Measurements from ENCODE around the gene PNPLA3. TPM values are rescaled to one million over a fixed set of nuclear protein-coding genes. Genes with fewer than 3 reads are reported as not detected.

The PNPLA3 gene, protein sequence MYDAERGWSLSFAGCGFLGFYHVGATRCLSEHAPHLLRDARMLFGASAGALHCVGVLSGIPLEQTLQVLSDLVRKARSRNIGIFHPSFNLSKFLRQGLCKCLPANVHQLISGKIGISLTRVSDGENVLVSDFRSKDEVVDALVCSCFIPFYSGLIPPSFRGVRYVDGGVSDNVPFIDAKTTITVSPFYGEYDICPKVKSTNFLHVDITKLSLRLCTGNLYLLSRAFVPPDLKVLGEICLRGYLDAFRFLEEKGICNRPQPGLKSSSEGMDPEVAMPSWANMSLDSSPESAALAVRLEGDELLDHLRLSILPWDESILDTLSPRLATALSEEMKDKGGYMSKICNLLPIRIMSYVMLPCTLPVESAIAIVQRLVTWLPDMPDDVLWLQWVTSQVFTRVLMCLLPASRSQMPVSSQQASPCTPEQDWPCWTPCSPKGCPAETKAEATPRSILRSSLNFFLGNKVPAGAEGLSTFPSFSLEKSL
- 10 to 100 TPM; 48.1 to 52.6 TPM for total RNA-seq
- 30.0 TPM for polyA plus RNA-seq (2013, experiment 1 of 2)
- 34.4 TPM for polyA plus RNA-seq (2013, experiment 2 of 2)
- long read RNA-seq, experiment 1, partial matches to known transcripts = 0 of 14 reads
- long read RNA-seq, experiment 1, other reads (novel, unspliced or antisense) = 10 of 14 reads
- long read RNA-seq, experiment 2, transcript PNPLA3-201 (9 exons, 2,805 nt) = major isoform, 11 of 48 reads
- long read RNA-seq, experiment 2, partial matches to known transcripts = 12 of 48 reads
- long read RNA-seq, experiment 2, other reads (novel, unspliced or antisense) = 23 of 48 reads
- long read RNA-seq, experiment 3, transcript PNPLA3-203 (9 exons, 2,222 nt) = minor isoform, 8 of 178 reads
- long read RNA-seq, experiment 3, transcript PNPLA3-201 (9 exons, 2,805 nt) = major isoform, 109 of 178 reads
- long read RNA-seq, experiment 3, partial matches to known transcripts = 19 of 178 reads
- long read RNA-seq, experiment 3, other reads (novel, unspliced or antisense) = 42 of 178 reads
- long read RNA-seq, experiment 4, transcript PNPLA3-203 (9 exons, 2,222 nt) = minor isoform, 6 of 37 reads
- long read RNA-seq, experiment 4, transcript PNPLA3-201 (9 exons, 2,805 nt) = major isoform, 19 of 37 reads
- long read RNA-seq, experiment 4, partial matches to known transcripts = 3 of 37 reads
- long read RNA-seq, experiment 4, other reads (novel, unspliced or antisense) = 9 of 37 reads

DNA sequence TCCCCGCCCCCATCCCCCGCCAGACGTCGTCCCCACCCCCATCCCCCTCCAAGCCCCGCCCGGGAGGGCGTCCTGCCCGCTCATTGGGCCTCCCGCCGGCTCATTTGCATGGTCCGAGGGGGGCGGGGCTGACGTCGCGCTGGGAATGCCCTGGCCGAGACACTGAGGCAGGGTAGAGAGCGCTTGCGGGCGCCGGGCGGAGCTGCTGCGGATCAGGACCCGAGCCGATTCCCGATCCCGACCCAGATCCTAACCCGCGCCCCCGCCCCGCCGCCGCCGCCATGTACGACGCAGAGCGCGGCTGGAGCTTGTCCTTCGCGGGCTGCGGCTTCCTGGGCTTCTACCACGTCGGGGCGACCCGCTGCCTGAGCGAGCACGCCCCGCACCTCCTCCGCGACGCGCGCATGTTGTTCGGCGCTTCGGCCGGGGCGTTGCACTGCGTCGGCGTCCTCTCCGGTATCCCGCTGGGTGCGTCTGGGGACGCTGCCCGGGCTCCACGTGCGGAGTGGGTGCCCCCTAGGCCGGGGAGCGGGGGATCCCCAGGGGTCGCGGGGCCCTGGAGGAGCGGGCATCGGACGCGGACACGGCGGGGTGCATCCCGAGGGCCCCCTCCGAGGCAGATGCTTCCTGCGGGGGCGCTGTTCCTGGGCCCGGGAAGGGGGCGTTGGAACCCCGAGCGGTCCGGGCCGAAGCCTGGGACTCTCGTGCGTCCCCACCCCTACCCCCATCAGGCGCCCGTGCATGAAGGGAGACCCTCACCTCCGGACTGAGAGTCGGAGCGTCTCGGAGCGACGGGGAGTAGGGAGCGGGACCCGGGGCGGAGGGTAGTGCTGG is at the start of gene PNPLA3:
TSS of gene PNPLA3 (plus strand) at position 175 of the 834 bp plus-strand sequence. CDS start at position 282, 107 bp downstream.
- peak; percentile 99 for DNase-seq
- peak within 1 kb of the TSS; percentile 93 for H3K27ac Mint-ChIP-seq
- H3K27me3 Mint-ChIP-seq (ENCODE audit: insufficient read depth) = peaks cover 8% of the 10 kb centered on the region
- peaks cover 24% of the 10 kb centered on the region for H3K4me1 Mint-ChIP-seq
- peaks cover 21% of the 10 kb centered on the region for H3K36me3 Mint-ChIP-seq (ENCODE audit: low read depth)
- 0% methylated on average over 35 to 96 of the region's 100 CpGs for WGBS, 2 experiments (ENCODE audit: insufficient coverage in 1 of 2, insufficient read length in 1 of 2)
- Histone ChIP-seq H3K27ac (ENCODE audit: low read depth, low read length) (peak within 1 kb of the TSS; percentile 83), H3K4me3 (ENCODE audit: low read length) (peak within 1 kb of the TSS; percentile 87), H3K9ac (ENCODE audit: extremely low read depth, low read length, poor library complexity, severe bottlenecking) (peak within 1 kb of the TSS; percentile 82), H3K27me3 (ENCODE audit: control insufficient read depth, insufficient read depth, low read length, poor library complexity, severe bottlenecking) (no peaks in the 10 kb centered on the region), H3K36me3 (ENCODE audit: control insufficient read depth, insufficient read depth, low read length) (peaks cover 19% of the 10 kb centered on the region), H3K9me3 (ENCODE audit: control insufficient read depth, low read length) (no peaks in the 10 kb centered on the region), H3K4me1 (ENCODE audit: control insufficient read depth, insufficient read depth, low read length) (peaks cover 10% of the 10 kb centered on the region)
- H3K9me3 Mint-ChIP-seq = no peaks in the 10 kb centered on the region
- H3K4me3 Mint-ChIP-seq = peak within 1 kb of the TSS; percentile 85
- TF ChIP-seq, protein P1, sequence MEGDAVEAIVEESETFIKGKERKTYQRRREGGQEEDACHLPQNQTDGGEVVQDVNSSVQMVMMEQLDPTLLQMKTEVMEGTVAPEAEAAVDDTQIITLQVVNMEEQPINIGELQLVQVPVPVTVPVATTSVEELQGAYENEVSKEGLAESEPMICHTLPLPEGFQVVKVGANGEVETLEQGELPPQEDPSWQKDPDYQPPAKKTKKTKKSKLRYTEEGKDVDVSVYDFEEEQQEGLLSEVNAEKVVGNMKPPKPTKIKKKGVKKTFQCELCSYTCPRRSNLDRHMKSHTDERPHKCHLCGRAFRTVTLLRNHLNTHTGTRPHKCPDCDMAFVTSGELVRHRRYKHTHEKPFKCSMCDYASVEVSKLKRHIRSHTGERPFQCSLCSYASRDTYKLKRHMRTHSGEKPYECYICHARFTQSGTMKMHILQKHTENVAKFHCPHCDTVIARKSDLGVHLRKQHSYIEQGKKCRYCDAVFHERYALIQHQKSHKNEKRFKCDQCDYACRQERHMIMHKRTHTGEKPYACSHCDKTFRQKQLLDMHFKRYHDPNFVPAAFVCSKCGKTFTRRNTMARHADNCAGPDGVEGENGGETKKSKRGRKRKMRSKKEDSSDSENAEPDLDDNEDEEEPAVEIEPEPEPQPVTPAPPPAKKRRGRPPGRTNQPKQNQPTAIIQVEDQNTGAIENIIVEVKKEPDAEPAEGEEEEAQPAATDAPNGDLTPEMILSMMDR (conservative IDR thresholded peaks at IDR 0.05) = peak; percentile 69

DNA sequence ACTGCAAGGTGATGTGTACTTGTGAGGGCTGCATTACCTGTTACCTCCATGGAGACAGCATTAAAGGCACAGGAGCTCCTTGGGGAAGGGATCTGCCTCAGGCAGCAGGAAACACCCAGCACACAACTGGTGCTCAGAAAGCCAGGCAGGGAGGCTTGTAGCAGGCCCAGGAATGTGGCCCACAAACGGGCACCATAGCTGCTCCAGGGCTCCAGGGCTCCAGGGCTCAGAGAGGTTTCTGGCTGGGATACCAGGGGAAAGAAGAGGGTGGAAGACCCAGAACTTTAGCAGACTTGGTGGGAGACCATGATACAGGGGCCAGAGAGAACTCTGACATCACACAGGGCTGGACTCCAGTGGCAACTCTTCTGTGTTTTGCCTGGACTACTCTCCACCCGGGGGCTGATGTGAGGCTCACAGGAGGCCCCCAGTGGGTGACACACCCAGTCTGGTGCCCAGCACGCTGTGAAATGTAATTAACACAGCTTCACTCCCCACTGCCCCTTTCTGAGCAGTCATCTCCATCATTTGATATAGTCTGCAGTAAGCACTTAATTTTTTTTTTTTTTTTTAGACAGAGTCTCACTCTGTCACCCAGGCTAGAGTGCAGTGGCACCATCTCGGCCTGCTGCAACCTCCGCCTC is 46.6 kb upstream of the PNPLA3 start:
- 91 to 96% methylated on average over 4 to 5 of the region's 5 CpGs for WGBS, 2 experiments (ENCODE audit: insufficient coverage in 1 of 2, insufficient read length in 1 of 2)
- no peaks in the 10 kb centered on the region for H3K27me3 Mint-ChIP-seq (ENCODE audit: insufficient read depth)
- TF ChIP-seq, protein P1 (conservative IDR thresholded peaks at IDR 0.05) = no peak
- H3K36me3 Mint-ChIP-seq (ENCODE audit: low read depth) = no peaks in the 10 kb centered on the region
- H3K27ac ChIP-seq (ENCODE audit: low read depth, low read length) = no peak overlapping the region
- peak; percentile 29 for DNase-seq
- H3K9ac ChIP-seq (ENCODE audit: extremely low read depth, low read length, poor library complexity, severe bottlenecking) = no peak overlapping the region
- H3K4me3 Mint-ChIP-seq = no peak overlapping the region
- no peak overlapping the region for H3K4me3 ChIP-seq (ENCODE audit: low read length)
- no peak overlapping the region for H3K27ac Mint-ChIP-seq
- no peaks in the 10 kb centered on the region for H3K9me3 ChIP-seq (ENCODE audit: control insufficient read depth, low read length)
- peaks cover 6% of the 10 kb centered on the region for H3K9me3 Mint-ChIP-seq
- H3K36me3 ChIP-seq (ENCODE audit: control insufficient read depth, insufficient read depth, low read length) = no peaks in the 10 kb centered on the region
- peaks cover 5% of the 10 kb centered on the region for H3K27me3 ChIP-seq (ENCODE audit: control insufficient read depth, insufficient read depth, low read length, poor library complexity, severe bottlenecking)
- no peaks in the 10 kb centered on the region for H3K4me1 Mint-ChIP-seq
- H3K4me1 ChIP-seq (ENCODE audit: control insufficient read depth, insufficient read depth, low read length) = peaks cover 3% of the 10 kb centered on the region
